ENCODE results near the gene NADSYN1.

NADSYN1 gene

DNA sequence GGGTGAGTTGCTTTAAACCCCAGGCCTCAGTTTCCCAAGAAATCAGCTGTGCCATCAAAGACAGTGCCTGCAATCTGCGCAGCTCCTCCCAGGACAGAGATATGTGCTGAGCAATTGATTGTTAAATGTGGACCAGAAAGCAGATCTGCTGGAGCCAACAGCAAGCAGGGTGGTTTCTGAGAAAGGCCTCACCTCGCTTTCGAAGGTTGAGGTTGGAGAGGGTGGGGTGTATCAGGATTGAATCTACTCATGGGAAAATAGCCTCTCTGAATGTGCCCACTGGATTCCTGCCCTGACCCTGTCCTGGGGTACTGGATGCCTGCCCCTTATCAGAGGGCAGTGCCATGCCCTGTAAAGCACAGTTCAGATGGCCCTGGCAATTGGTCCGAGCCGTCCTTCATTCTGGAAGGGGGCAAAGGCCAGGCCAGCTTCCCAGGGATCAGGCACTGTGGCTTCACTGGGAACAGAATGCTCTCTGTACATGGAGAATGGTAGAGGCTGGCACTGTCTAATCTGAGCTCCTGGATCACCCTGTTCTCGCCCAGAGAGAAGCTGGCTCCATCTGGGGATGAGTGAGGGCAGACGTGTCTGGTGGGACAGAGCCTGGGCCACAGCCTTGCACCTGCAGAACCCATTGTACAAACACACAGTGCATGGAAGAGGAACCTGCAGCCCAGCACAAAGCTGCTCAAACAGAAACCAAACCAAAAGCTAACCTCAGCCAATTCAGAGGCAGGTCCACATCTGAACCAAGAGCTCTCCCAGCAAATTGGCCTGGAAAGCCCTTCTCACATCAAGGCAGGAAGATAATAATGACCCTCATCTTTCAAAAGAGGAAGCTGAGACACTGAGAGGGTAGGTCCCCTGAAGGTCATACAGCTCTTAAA, 20.0 kb upstream of the NADSYN1 start:
- H3K4me3 ChIP-seq (ENCODE audit: low read depth, low read length), result no peak overlapping the region
- TF ChIP-seq, protein P1, sequence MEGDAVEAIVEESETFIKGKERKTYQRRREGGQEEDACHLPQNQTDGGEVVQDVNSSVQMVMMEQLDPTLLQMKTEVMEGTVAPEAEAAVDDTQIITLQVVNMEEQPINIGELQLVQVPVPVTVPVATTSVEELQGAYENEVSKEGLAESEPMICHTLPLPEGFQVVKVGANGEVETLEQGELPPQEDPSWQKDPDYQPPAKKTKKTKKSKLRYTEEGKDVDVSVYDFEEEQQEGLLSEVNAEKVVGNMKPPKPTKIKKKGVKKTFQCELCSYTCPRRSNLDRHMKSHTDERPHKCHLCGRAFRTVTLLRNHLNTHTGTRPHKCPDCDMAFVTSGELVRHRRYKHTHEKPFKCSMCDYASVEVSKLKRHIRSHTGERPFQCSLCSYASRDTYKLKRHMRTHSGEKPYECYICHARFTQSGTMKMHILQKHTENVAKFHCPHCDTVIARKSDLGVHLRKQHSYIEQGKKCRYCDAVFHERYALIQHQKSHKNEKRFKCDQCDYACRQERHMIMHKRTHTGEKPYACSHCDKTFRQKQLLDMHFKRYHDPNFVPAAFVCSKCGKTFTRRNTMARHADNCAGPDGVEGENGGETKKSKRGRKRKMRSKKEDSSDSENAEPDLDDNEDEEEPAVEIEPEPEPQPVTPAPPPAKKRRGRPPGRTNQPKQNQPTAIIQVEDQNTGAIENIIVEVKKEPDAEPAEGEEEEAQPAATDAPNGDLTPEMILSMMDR (conservative IDR thresholded peaks at IDR 0.05; ENCODE audit: low read depth, low read length), result no peak
- DNase-seq (ENCODE audit: low read depth), result no peak

DNA sequence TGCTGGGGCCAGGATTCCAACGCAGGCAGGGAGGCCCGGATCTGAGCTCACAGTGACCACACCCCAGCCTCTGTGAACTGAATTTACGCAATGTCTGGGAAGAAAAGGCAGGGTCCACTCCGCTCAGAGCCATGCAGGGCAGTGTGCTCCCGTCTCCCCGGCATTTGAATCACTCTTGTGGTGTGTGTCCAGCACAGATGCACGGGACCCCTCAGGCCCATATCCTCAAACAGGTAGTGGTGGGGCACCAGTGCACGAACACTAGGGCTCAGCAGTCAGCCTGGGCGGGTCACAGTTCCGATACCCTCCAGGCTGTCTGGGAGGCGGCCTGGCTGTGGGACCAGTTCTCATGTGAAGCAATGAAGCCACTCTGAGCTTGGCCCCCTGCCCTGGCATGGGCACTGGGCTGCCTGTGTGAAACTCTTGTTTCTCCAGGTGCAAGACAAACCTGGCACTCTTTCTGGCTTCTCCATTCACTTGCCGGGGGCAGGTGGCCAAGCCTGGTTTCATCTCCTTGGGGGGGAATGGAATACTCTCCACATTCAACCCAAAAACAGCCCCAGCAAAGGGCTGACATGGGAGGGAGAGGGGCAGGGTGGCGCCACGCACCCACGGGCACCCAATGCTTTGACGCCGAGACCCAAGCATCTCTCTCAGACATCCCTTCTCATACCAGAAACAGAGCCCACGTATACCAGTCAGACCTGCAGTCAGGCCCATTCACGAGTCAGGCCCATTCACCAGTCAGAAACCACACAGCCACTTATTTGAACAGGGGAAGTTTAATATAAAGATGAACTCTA, 19.2 kb upstream of the NADSYN1 start:
- TF ChIP-seq, protein P1 (conservative IDR thresholded peaks at IDR 0.05; ENCODE audit: low read depth, low read length), result no peak
- H3K4me3 ChIP-seq (ENCODE audit: low read depth, low read length), result no peak overlapping the region
- peak; percentile 62 for DNase-seq (ENCODE audit: low read depth)

DNA sequence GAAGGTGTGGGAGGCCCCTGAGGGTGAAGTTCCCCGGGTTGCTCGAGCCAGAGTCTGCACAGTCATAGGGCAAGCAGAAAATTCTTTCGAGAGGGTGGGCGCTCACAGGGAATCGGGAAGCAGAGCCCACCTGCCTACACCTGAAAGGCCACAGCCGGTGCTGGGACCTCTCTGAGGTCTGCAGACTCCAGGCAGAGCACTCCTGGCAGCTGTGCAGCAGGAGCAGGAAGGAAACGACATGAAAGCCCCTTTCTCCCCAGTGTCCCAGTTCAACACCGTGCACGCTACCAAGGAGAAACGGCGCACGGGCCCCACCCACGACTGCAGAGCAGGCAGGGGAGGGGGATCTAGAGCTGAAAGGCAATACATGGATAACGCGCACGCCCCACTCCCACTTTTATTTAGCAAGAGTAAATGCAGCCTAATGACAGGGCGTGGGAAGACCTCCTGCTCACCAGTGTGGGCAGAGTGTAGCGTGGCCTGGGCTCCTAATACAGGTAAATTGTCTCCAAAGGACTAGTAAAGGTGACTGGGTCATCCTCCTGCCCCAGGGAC, 18.4 kb upstream of the NADSYN1 start:
- no peak for DNase-seq (ENCODE audit: low read depth)

DNA sequence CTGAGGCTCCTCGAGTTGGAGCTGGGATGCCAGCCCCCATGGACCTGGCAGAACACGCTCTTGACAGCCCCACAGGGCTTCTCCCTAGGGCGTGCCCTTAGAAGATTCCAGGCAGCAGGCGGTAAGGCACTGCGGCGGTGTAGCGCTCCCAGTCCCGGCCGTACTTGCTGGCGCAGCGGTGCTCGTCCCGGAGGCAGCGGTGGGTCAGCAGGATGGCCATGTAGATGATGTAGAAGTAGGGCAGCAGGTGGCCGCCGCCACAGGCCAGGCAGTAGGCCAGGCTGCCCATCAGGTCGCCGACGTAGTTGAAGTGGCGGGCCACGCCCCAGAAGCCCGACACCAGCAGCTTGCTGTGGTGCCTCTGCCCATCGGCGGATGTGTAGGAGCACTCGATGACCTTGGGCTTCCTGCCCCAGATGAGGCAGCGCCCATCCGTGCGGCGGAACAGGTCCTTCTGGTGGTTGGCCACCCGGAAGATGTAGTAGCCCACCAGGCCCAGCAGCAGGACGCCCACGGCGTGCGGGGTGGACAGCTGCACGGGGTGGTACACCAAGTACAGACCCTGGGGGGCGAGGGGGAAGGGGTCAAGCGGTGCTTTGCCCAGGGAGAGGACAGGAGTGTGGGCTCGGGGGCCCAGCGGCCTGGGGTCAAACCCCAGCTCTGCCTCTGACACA, 17.6 kb upstream of the NADSYN1 start:
- DNase-seq (ENCODE audit: low read depth), result no peak
- H3K4me3 ChIP-seq (ENCODE audit: low read depth, low read length), result no peak overlapping the region
- TF ChIP-seq, protein P1 (conservative IDR thresholded peaks at IDR 0.05; ENCODE audit: low read depth, low read length), result no peak

More for the DNA sequence above, 18.4 kb upstream of the NADSYN1 start:
- TF ChIP-seq, protein P1 (conservative IDR thresholded peaks at IDR 0.05; ENCODE audit: low read depth, low read length), result no peak
- no peak overlapping the region for H3K4me3 ChIP-seq (ENCODE audit: low read depth, low read length)

DNA sequence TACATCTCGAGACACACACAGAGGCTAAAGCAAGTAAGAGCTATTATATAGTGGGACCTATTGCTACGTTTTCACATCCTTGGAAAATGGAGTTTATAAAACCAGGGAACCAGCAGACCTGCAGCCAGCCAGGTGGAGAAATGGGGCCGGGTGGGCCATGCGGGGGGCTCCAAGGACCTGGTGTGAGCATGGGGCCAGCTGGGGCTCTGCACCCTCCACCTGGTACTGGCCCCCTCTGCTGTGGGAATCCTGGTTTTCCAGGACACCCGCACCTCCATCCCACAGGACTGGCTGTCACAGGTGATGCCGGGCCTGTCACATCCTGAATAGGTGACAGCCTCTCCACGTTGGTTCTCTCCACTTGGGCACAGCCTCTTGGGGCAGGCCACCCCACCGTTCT, 16.1 kb upstream of the NADSYN1 start:
- TF ChIP-seq, protein P1 (conservative IDR thresholded peaks at IDR 0.05; ENCODE audit: low read depth, low read length), result no peak

DNA sequence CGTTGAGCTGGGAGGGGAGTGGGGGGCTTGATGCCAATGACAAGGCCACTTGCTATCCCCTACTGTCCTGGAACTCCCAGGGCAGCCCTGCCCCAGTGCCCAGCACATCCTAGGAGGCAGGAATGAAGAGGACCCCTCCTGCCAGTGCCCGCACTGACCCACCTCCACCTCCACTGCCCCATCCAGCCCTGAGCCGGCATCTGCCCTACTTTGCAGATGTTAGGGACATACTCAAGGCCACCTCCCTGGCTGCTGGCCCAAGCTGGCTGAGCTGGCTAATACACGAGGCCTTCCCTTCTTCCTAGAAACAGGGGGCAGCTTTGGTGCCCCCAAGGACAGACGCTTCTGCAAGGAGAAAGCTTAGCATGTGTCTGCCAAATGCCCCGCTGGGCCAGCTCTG, 15.6 kb upstream of the NADSYN1 start:
- DNase-seq (ENCODE audit: low read depth), result no peak
- TF ChIP-seq, protein P1 (conservative IDR thresholded peaks at IDR 0.05; ENCODE audit: low read depth, low read length), result no peak
- no peak overlapping the region for H3K4me3 ChIP-seq (ENCODE audit: low read depth, low read length)

More for the DNA sequence above, 16.1 kb upstream of the NADSYN1 start:
- no peak for DNase-seq (ENCODE audit: low read depth)
- H3K4me3 ChIP-seq (ENCODE audit: low read depth, low read length), result no peak overlapping the region

Measured in choroid plexus epithelial cell (primary cell).